ENCODE measurements around the gene HTR4.
"Not testable (repeated sequence)": the region's sequence is repeated elsewhere in the genome, so short reads cannot be mapped to it uniquely, and the experiment has no call there.

The HTR4 gene

DNA sequence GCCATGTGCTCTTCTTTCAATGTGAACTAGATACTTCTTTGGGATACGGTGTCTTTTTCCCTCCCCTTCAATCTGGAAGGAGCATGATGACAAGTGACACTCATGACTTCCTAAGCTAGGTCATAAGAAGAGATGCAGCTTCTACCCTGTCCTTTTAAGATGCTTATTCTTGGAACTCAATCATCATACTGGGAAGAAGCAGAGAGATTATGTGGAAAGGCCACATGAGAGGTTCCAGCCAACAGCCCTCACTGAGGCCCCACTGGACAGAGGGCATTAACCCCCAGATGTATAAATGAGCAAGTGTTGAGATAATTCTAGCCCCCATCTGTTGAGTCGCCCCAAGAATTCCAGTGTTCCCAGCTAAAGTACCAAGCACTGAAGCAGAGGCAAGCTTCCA lies 29.3 kb upstream of the HTR4 start:
- DNase-seq (ENCODE audit: insufficient read length, low spot score): no peak
- TF ChIP-seq, protein P1, sequence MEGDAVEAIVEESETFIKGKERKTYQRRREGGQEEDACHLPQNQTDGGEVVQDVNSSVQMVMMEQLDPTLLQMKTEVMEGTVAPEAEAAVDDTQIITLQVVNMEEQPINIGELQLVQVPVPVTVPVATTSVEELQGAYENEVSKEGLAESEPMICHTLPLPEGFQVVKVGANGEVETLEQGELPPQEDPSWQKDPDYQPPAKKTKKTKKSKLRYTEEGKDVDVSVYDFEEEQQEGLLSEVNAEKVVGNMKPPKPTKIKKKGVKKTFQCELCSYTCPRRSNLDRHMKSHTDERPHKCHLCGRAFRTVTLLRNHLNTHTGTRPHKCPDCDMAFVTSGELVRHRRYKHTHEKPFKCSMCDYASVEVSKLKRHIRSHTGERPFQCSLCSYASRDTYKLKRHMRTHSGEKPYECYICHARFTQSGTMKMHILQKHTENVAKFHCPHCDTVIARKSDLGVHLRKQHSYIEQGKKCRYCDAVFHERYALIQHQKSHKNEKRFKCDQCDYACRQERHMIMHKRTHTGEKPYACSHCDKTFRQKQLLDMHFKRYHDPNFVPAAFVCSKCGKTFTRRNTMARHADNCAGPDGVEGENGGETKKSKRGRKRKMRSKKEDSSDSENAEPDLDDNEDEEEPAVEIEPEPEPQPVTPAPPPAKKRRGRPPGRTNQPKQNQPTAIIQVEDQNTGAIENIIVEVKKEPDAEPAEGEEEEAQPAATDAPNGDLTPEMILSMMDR (IDR thresholded peaks at IDR 0.05; ENCODE audit: insufficient read depth, missing control alignments): no peak
- FAIRE-seq: no peak

DNA sequence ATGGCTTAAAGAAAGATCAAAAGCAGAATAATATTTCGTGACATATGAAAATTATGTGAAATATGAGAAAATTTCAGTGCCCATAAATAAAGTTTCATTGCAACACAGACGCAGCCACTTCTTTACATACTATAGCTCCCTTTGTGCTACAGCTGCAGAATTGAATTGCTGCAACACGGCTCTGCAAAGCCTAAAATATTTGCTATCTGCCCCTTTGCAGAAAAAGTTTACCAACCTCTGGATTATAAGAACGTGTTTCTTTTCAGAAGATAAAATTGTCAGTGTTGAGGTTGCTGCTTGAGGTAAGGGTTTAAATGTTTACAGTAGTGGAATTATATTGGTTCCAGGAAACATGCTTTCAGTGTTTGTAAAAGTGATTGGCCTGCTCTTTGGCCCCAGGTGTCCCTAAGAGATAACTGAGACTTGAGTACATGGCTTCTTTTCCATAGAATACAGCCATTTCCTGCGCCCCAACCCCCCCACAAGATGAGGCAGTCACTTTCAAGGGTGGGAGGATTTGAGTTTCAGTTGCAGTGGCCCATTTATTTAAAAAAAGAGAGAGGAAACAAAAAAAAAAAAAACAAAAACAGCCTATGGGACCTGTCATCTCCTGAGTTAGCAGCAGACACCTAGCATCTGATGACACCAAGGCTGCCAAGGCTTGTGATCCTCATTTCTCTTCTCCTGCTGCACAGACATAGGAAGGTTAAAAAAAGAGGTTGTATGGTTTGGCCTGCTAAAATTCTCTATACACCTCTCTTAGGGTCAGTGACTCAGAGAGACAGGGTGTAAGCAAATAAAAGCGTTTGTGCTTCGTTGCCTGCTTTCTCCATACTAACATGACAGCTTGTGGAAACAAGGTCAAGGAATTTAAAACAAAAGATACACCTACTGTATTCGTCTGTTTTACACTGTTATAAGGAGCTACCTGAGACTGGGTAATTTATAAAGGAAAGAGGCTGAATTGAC lies 28.0 kb upstream of the HTR4 start:
- FAIRE-seq (no peak), DNase-seq (ENCODE audit: insufficient read length, low spot score) (no peak)
- TF ChIP-seq, protein P1 (IDR thresholded peaks at IDR 0.05; ENCODE audit: insufficient read depth, missing control alignments): no peak

DNA sequence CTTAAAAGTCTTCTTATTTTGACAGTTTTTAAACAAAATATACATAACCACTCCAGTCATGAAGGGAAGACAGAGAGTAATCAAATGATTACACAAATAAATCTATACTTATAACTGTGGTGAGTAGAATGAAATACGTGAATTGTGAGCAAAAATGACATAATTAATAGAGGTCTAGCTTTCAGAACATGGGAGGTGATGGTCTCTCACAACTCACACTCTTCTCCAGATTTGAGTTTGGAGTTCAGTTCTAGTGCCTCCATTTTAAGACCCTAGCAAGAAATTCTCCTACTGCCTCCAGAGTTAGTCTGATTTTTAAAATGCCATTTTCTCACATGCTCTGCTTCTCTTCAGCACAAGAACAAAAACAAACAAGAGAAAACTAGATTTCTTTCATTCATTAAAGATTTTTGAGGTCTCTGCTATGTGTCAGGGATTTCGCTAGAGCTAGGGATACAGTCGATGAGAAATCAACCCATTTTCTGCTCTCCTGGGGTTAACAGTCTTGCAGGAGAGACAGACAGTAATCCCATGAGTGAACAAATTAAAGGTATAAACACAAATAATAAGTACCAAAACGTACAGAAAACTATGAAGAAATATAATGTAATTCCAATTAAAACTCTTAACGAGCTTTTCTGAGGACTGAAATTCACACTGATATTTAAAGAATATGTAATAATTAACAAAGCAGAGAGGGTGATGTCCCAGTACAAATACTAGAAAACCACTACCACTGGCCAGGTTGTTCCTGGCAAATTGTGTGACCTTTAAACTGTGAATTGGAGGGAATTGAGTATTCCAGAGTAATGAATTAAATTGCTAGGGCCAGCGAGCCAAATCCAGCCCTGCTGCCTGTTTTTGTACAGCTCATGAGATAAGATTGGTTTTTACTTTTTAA lies 27.1 kb upstream of the HTR4 start:
- FAIRE-seq: no peak
- DNase-seq (ENCODE audit: insufficient read length, low spot score): no peak
- TF ChIP-seq, protein P1 (IDR thresholded peaks at IDR 0.05; ENCODE audit: insufficient read depth, missing control alignments): no peak

DNA sequence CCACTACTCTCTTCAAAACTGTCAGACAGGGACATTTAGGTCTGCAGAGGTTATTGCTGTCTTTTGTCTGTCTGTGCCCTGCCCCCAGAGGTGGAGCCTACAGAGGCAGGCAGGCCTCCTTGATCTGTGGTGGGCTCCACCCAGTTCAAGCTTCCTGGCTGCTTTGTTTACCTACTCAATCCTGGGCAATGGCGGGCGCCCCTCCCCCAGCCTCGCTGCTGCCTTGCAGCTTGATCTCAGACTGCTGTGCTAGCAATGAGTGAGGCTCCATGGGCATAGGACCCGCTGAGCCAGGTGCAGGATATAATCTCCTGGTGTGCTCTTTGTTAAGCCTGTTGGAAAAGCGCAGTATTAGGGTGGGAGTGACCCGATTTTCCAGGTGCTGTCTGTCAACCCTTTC lies 19.4 kb upstream of the HTR4 start:
- DNase-seq (ENCODE audit: insufficient read length, low spot score); FAIRE-seq: not testable (repeated sequence)

DNA sequence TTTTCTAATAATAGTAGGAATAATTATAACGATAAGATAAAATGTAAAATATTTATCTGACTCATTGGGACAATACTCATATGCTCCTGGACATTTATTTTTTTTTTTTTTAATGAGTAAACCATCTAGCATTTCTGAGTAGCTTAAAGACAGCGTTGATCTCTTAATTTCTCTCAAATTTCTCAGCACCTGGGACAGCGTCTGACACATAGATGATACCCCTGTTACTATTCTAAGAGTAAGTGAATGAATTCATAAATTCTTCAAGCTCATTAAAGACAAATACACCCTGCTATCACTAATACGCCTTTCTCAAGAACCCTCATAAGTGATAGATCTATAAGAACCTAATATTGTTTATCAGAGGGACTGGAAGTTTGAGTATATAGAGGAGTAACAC lies 12.0 kb upstream of the HTR4 start:
- FAIRE-seq: no peak
- no peak for DNase-seq (ENCODE audit: insufficient read length, low spot score)
- TF ChIP-seq, protein P1 (IDR thresholded peaks at IDR 0.05; ENCODE audit: insufficient read depth, missing control alignments): no peak

DNA sequence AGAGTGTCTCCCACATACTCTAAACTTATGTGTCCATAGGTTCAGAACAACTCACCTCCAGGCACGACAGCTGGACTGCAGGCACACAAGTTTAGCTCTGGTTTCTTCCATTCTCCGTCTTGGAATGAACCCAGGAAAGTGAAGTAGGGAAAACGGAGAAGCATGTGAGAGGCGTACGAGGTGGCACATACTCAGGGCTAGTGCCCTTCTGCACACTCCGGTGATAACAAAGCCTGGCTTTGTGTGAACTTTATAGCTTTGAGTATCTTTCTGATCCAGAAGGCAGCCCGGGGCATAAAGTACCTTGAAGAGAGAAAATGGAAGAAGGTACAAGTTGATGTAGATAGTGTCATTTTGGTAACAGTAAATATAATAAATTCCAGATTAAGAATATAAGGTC lies 11.1 kb upstream of the HTR4 start:
- TF ChIP-seq, protein P1 (IDR thresholded peaks at IDR 0.05; ENCODE audit: insufficient read depth, missing control alignments): no peak
- FAIRE-seq: no peak
- DNase-seq (ENCODE audit: insufficient read length, low spot score): no peak

- DNase-seq (ENCODE audit: insufficient read length, low spot score): no peak
- no peak for FAIRE-seq
- TF ChIP-seq, protein P1 (IDR thresholded peaks at IDR 0.05; ENCODE audit: insufficient read depth, missing control alignments): no peak
Measured at GRCh38 chr5:148663509-148663908, 9.2 kb upstream of the HTR4 start.
